SW480 (cell line): ENCODE measurements around the gene UBXN10.
A peak's percentile ranks its signal among the peaks of the same experiment; 100 is the strongest.

Experiments
- DNase-seq: peaks from one replicate; pipeline ENCODE4 v3.0.0-alpha.2; 2016; ENCODE audit warnings: low spot score

Gene UBXN10

GRCh38 chr1:20151906-20152598 lies 33.8 kb upstream of the UBXN10 start:
- DNase-seq = peak; percentile 75

- DNase-seq = no peak
Measured at GRCh38 chr1:20152599-20152930, 33.3 kb upstream of the UBXN10 start.

DNA sequence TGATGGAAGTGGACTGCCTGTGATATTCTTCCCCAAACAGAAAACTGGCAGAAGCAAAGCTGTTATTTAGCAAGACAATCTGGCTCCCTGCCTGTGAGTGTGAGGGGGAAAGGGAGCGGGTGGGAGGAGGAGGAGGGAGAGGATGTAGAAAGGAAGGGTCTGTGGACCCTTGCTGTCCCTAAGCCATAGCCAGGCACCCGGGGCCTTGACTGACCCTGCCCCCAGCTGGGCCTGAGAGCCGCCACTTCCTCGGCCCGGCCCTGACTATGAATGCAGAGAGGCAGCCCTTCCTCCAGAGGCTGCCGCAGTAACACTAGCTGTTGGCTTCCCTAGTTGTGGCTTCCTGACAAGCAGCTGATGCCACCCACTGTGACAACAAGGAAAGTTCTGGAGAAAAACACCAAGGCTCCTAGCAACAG lies 32.9 kb upstream of the UBXN10 start:
- no peak for DNase-seq

DNA sequence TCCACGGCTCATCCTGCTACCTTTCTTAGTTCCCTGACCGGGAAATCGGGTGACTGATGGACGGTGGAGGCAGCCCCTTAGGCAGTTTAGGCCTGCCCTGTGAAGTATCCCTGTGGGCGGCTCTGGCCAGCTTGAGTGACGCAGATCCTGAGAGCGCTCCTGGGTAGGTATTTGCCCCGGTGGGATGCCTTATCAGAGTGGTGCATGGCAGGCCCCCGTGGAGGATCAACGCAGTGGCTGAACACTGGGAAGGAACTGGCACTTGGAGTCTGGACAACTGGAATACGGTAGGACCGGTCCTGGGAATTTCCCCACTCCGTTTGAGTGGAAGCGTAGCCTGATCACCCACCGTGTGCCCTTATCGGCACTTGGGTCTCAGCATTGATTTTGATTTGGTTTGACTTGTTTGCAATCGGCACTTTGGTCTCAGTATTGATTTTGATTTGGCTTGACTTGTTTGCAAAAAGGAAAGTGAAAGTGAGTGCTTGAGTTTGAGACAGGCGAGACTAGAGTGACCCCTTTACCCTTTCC lies 31.5 kb upstream of the UBXN10 start:
- DNase-seq = no peak

GRCh38 chr1:20158358-20159070 lies 27.4 kb upstream of the UBXN10 start:
- DNase-seq = no peak

GRCh38 chr1:20160034-20160433 lies 25.9 kb upstream of the UBXN10 start:
- no peak for DNase-seq

GRCh38 chr1:20164694-20165202 lies 21.1 kb upstream of the UBXN10 start:
- no peak for DNase-seq

DNA sequence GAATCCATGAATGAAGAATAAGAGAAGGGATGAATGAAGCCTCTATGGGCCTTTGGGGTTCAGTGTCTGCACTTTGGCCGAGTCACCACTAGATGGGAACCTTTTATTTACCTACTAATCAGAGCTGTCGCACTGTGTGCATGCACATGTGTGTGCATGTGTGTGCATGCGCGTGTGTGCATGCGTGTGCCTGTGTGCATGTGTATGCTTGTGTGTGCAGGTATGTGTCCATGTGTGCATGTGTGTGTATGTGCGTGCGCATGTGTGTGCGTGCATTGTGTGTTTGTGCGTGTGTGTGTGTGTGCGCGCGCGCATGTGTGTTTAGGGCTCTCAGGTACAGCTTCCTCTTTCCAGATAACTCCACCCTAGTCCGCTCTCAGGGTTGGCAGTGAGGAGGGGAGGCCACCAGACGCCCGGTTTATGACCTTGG lies 20.4 kb upstream of the UBXN10 start:
- peak; percentile 29 for DNase-seq

- DNase-seq = no peak
Measured at GRCh38 chr1:20166051-20166450, 19.8 kb upstream of the UBXN10 start.

GRCh38 chr1:20167126-20167525 lies 18.8 kb upstream of the UBXN10 start:
- DNase-seq = no peak

GRCh38 chr1:20168564-20169491 lies 17.1 kb upstream of the UBXN10 start:
- no peak for DNase-seq

- no peak for DNase-seq
Measured at GRCh38 chr1:20169932-20170331, 16.0 kb upstream of the UBXN10 start.

DNA sequence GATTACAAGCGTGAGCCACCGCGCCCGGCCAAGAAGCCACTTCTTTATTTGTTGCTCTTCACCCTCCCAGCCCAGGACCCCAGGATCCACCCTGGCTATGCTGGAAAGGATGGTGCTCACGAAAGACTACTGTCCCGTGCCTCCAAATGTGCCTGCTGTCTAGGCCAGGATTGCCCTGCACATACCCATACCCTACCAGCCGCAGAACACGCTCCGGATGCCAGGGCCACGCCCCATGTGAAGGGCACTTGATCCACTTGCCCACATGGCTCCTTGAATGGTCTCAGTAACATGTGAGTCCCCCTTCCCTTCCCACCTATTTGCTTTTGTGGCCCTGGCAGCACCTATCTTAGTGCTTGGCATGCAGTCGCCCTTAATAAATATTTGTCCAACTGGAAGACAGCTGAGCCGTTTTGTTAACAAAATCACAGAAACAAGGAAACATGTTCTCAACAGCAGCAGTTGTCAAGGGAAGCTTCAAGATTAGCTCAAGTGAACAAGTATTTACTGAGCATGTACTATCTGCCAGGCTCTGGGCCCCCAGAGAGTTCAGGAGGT lies 13.8 kb upstream of the UBXN10 start:
- DNase-seq = no peak

- no peak for DNase-seq
Measured at GRCh38 chr1:20174937-20175666, 10.8 kb upstream of the UBXN10 start.

DNA sequence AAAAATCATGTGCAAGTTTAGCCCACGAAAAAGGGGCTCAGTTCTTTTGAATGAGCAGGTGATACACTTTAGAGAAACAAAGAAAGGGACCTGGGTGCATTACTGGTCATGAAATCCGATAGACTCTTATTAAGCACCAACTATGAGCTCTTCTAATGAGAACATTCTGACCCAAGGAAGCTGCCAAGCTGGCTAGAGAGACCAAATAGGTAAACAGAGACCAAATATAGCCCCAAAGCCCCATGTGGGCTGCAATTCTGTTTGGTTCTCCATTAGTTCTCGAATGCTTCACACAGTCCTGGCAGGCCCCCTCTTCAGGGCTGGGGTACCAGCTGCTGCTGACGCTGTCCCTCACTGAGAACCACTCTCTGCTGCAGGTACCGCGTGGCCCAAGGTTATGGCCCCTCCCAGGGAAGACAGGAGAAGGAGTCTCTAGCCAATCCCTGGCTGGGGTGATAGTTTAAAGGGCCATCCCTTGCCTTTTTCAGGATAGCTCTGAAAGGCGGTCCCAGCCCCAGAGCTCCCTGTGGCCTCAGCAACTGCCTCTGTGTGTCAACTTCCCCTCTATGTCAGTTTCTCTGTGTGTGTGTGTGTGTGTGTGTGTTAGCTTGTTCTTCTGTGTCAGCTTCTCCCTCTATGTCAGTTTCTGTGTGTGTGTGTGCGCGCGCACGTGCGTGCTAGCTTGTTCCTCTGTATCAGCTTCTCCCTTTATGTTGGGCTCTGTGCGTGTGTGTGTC lies 7.1 kb upstream of the UBXN10 start:
- DNase-seq = no peak

- no peak for DNase-seq
Measured at GRCh38 chr1:20179371-20180128, 6.3 kb upstream of the UBXN10 start.

DNA sequence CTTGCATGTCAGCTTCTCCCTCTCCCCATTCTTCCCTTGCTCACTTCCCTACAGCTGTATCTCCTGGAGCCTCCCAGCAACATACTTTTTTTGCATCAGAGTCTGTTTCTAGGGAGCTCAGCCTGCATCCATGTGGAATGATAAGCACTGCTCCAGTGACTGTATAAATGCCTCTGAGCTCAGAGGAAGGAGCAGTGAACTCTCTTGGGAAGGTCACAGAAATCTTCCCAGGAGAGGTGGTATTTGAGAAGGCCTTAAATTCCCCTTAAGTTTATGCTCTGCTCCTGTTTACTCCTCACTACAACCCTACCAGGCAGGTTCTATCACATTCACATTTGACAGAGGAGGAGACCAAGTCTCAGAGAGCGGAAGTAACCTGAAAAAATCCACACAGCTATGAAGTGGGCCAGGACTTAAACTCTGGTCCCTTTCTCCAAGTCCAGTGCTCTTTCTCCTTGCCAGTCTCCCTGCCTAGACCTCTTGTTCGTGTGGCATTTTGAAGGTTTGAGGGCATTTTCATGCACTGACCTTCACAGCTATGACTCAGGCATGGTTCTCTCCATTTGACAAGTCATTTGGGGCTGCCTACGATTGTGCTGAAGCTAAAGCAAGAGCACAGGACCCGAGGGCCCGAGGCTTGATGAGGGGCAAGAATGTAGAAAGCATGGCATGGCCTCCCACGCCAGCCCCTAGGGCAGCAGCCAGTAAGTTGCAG lies 5.6 kb upstream of the UBXN10 start:
- no peak for DNase-seq

GRCh38 chr1:20180844-20181207 lies 5.1 kb upstream of the UBXN10 start:
- no peak for DNase-seq

DNA sequence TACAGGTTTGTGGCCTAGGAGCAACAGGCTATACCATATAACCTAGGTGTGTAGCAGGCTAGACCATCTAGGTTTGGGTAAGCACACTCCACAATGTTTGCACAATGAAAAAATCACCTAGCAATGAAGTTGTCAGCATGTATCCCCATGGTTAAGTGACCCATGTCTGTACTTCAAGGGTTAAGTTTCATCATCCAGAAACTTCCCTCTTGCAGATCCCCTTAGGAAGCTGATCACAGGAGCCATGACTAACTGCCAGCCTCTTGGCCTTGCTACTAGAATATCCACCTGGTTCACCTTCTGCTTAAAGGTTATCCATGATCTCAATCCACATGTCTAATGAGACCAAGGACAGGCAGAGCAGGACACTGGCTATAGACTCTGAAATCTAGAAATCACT lies 3.5 kb upstream of the UBXN10 start:
- DNase-seq = no peak
